Muscle layer of colon (tissue), 2 donors: ENCODE results near the gene HIBADH.

Source experiments
- H3K27ac ChIP-seq: one replicate; pipeline ENCODE4 v1.7.0; 2013; ENCODE audit warnings: low read depth, mild to moderate bottlenecking, low read length, moderate library complexity
- H3K27me3 ChIP-seq, 2 donors: one replicate each; pipeline ENCODE4 v1.7.0; 2013; ENCODE audit warnings: low read length in 2 of 2, mild to moderate bottlenecking in 2 of 2; ENCODE audit not compliant: insufficient read depth in 2 of 2, control insufficient read depth in 1 of 2
- H3K36me3 ChIP-seq: one replicate; pipeline ENCODE4 v1.7.0; 2013; ENCODE audit warnings: mild to moderate bottlenecking, low read length; ENCODE audit not compliant: insufficient read depth
- H3K4me1 ChIP-seq: one replicate; pipeline ENCODE4 v1.7.0; 2013; ENCODE audit warnings: mild to moderate bottlenecking, low read length; ENCODE audit not compliant: insufficient read depth
- H3K4me3 ChIP-seq, 2 donors: one replicate each; pipeline ENCODE4 v1.7.0; 2013; ENCODE audit warnings: low read length in 2 of 2, low read depth in 1 of 2, mild to moderate bottlenecking in 1 of 2, moderate library complexity in 1 of 2
- H3K9ac ChIP-seq: one replicate; pipeline ENCODE4 v1.7.0; 2013; ENCODE audit warnings: low read length
- H3K9me3 ChIP-seq: one replicate; pipeline ENCODE4 v1.7.0; 2013; ENCODE audit warnings: mild to moderate bottlenecking, low read length
- donor health status: abdominal sarcoma.
- donor health status: Adenocarcinoma of cecum.

Gene HIBADH

GRCh38 chr7:27607210-27607606, 55.5 kb downstream of the HIBADH start:
- no peaks in the 10 kb centered on the region for H3K36me3 ChIP-seq
- H3K9ac ChIP-seq: no peak overlapping the region
- no peaks in the 10 kb centered on the region for H3K9me3 ChIP-seq
- H3K4me3 ChIP-seq: no peak overlapping the region
- peaks cover 30% of the 10 kb centered on the region for H3K4me1 ChIP-seq
- no peak overlapping the region for H3K27ac ChIP-seq
- H3K27me3 ChIP-seq: no peaks in the 10 kb centered on the region

- Histone ChIP-seq H3K4me3 (no peak overlapping the region), H3K36me3 (no peaks in the 10 kb centered on the region), H3K27ac (no peak overlapping the region)
Measured at GRCh38 chr7:27606270-27607209, 56.1 kb downstream of the HIBADH start.

GRCh38 chr7:27605689-27606269, 56.9 kb downstream of the HIBADH start:
- Histone ChIP-seq H3K27ac (no peak overlapping the region), H3K4me3 (no peak overlapping the region), H3K4me1 (peaks cover 30% of the 10 kb centered on the region), H3K36me3 (no peaks in the 10 kb centered on the region), H3K9ac (no peak overlapping the region), H3K9me3 (no peaks in the 10 kb centered on the region), H3K27me3 (no peaks in the 10 kb centered on the region)

More at GRCh38 chr7:27606270-27607209, 56.1 kb downstream of the HIBADH start:
- Histone ChIP-seq H3K9me3 (no peaks in the 10 kb centered on the region), H3K9ac (no peak overlapping the region), H3K4me1 (peaks cover 30% of the 10 kb centered on the region), H3K27me3 (no peaks in the 10 kb centered on the region)

GRCh38 chr7:27605283-27605682, 57.4 kb downstream of the HIBADH start:
- Histone ChIP-seq H3K27ac (no peak overlapping the region), H3K27me3 (no peaks in the 10 kb centered on the region), H3K9ac (no peak overlapping the region), H3K36me3 (no peaks in the 10 kb centered on the region), H3K4me1 (peaks cover 30% of the 10 kb centered on the region), H3K4me3 (no peak overlapping the region), H3K9me3 (no peaks in the 10 kb centered on the region)

- no peak overlapping the region for H3K9ac ChIP-seq
- peaks cover 26% of the 10 kb centered on the region for H3K4me1 ChIP-seq
- H3K4me3 ChIP-seq: no peak overlapping the region
- no peak overlapping the region for H3K27ac ChIP-seq
- H3K27me3 ChIP-seq: no peaks in the 10 kb centered on the region
- H3K9me3 ChIP-seq: no peaks in the 10 kb centered on the region
- no peaks in the 10 kb centered on the region for H3K36me3 ChIP-seq
Measured at GRCh38 chr7:27603813-27604212, 58.9 kb downstream of the HIBADH start.

GRCh38 chr7:27602766-27603165, 59.9 kb downstream of the HIBADH start:
- Histone ChIP-seq H3K4me3 (no peak overlapping the region), H3K9ac (no peak overlapping the region), H3K36me3 (no peaks in the 10 kb centered on the region), H3K27me3 (no peaks in the 10 kb centered on the region), H3K27ac (no peak overlapping the region), H3K9me3 (no peaks in the 10 kb centered on the region), H3K4me1 (peaks cover 18% of the 10 kb centered on the region)

GRCh38 chr7:27601217-27601616, 61.5 kb downstream of the HIBADH start:
- no peak overlapping the region for H3K4me3 ChIP-seq
- no peak overlapping the region for H3K9ac ChIP-seq

GRCh38 chr7:27600247-27600646, 62.4 kb downstream of the HIBADH start:
- no peaks in the 10 kb centered on the region for H3K9me3 ChIP-seq
- no peaks in the 10 kb centered on the region for H3K4me1 ChIP-seq
- H3K36me3 ChIP-seq: no peaks in the 10 kb centered on the region
- H3K27ac ChIP-seq: no peak overlapping the region
- H3K27me3 ChIP-seq: no peaks in the 10 kb centered on the region
- H3K9ac ChIP-seq: no peak overlapping the region
- H3K4me3 ChIP-seq: no peak overlapping the region

More at GRCh38 chr7:27601217-27601616, 61.5 kb downstream of the HIBADH start:
- H3K27ac ChIP-seq: no peak overlapping the region
- H3K9me3 ChIP-seq: no peaks in the 10 kb centered on the region
- H3K4me1 ChIP-seq: peaks cover 4% of the 10 kb centered on the region
- H3K36me3 ChIP-seq: no peaks in the 10 kb centered on the region
- no peaks in the 10 kb centered on the region for H3K27me3 ChIP-seq

GRCh38 chr7:27595009-27595408, 67.7 kb downstream of the HIBADH start:
- Histone ChIP-seq H3K9ac (no peak overlapping the region), H3K27ac (no peak overlapping the region), H3K36me3 (no peaks in the 10 kb centered on the region), H3K4me3 (no peak overlapping the region), H3K27me3 (no peaks in the 10 kb centered on the region), H3K4me1 (no peaks in the 10 kb centered on the region), H3K9me3 (no peaks in the 10 kb centered on the region)

GRCh38 chr7:27593226-27593625, 69.5 kb downstream of the HIBADH start:
- Histone ChIP-seq H3K9ac (no peak overlapping the region), H3K9me3 (no peaks in the 10 kb centered on the region), H3K27me3 (no peaks in the 10 kb centered on the region), H3K27ac (no peak overlapping the region), H3K4me3 (no peak overlapping the region), H3K4me1 (no peaks in the 10 kb centered on the region), H3K36me3 (no peaks in the 10 kb centered on the region)

- H3K4me1 ChIP-seq: no peaks in the 10 kb centered on the region
- H3K27me3 ChIP-seq: no peaks in the 10 kb centered on the region
- no peak overlapping the region for H3K27ac ChIP-seq
- no peak overlapping the region for H3K4me3 ChIP-seq
- no peak overlapping the region for H3K9ac ChIP-seq
- no peaks in the 10 kb centered on the region for H3K36me3 ChIP-seq
- no peaks in the 10 kb centered on the region for H3K9me3 ChIP-seq
Measured at GRCh38 chr7:27590416-27590815, 72.3 kb downstream of the HIBADH start.
